Ascending aorta (tissue), 2 donors: ENCODE results near the gene CAP2. TPM values are rescaled to one million over a fixed set of nuclear protein-coding genes. Genes with fewer than 3 reads are reported as not detected.

Experiments
- DNase-seq, 2 donors: peaks; one replicate each; pipeline ENCODE4 v3.0.0-alpha.2; 2019; ENCODE audit warnings: low spot score in 2 of 2
- H3K27ac ChIP-seq, 2 donors: fragments of 200-600 bp; sonication (generic); one replicate each; pipeline ENCODE4 v1.5.1; 2016 to 2017; ENCODE audit warnings: mild to moderate bottlenecking in 1 of 2
- H3K27me3 ChIP-seq: fragments of 200-600 bp; sonication (generic); one replicate; pipeline ENCODE4 v1.5.1; 2017
- H3K36me3 ChIP-seq, 2 donors: fragments of 200-600 bp; sonication (generic); one replicate each; pipeline ENCODE4 v1.5.1; 2016
- H3K4me1 ChIP-seq, 2 donors: fragments of 200-600 bp; sonication (generic); one replicate each; pipeline ENCODE4 v1.5.1; 2016 to 2017; ENCODE audit warnings: mild to moderate bottlenecking in 1 of 2
- H3K4me3 ChIP-seq, 2 donors: fragments of 200-600 bp; sonication (generic); one replicate each; pipeline ENCODE4 v1.5.1; 2016 to 2017; ENCODE audit warnings: mild to moderate bottlenecking in 1 of 2
- H3K9me3 ChIP-seq, 2 donors: fragments of 200-600 bp; sonication (generic); one replicate each; pipeline ENCODE4 v1.5.1; 2016
- intact Hi-C: fragments of 100-400 bp; cut with DNase I; formaldehyde crosslinking; loops from one replicate; pipeline ENCODE4 v1.15.1; 2023
- total RNA-seq: library from RNA; depleted of rRNA; stranded (reverse); fragments of >200 nt; gene quantifications from one replicate; pipeline ENCODE4 v1.1.0, GENCODE V29; 2016
- TF ChIP-seq, protein P1 (sequence below), 3 experiments: fragments of 200-600 bp in 2 of 3; fragments of 450-650 bp in 1 of 3; sonication (generic) in 2 of 3; IDR thresholded peaks; one replicate each; pipeline ENCODE4 v1.5.1; 2016 to 2019; ENCODE audit warnings: antibody characterized with exemption in 3 of 3, mild to moderate bottlenecking in 1 of 3, moderate library complexity in 1 of 3

Gene CAP2
- total RNA-seq, 1 donor from 2014 or later, result 7.1 TPM

DNA sequence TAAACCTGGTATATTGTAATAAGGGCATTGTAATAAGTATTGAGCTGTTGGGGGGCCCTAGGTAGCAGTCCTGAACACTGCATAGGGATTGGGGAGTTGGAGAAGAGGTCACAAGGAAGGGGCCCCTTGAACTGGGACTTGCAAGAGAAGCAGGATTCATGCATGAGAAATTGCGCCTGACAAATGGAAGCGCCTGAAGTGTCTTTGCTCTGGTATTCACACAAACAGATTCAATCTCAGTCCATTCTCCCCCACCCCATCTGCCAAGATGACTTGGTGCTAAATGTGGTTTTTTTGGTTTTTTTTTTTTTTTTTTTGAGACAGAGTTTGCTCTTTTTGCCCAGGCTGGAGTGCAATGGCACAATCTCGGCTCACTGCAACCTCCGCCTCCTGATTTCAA, 87.1 kb downstream of the CAP2 start:
- Histone ChIP-seq H3K27ac (no peak overlapping the region), H3K9me3 (no peaks in the 10 kb centered on the region), H3K36me3 (no peaks in the 10 kb centered on the region), H3K4me3 (no peak overlapping the region), H3K4me1 (no peaks in the 10 kb centered on the region), H3K27me3 (no peaks in the 10 kb centered on the region)
- TF ChIP-seq, protein P1, sequence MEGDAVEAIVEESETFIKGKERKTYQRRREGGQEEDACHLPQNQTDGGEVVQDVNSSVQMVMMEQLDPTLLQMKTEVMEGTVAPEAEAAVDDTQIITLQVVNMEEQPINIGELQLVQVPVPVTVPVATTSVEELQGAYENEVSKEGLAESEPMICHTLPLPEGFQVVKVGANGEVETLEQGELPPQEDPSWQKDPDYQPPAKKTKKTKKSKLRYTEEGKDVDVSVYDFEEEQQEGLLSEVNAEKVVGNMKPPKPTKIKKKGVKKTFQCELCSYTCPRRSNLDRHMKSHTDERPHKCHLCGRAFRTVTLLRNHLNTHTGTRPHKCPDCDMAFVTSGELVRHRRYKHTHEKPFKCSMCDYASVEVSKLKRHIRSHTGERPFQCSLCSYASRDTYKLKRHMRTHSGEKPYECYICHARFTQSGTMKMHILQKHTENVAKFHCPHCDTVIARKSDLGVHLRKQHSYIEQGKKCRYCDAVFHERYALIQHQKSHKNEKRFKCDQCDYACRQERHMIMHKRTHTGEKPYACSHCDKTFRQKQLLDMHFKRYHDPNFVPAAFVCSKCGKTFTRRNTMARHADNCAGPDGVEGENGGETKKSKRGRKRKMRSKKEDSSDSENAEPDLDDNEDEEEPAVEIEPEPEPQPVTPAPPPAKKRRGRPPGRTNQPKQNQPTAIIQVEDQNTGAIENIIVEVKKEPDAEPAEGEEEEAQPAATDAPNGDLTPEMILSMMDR (IDR thresholded peaks at IDR 0.05), result no peak
- no peak for DNase-seq
- intact Hi-C loops, result no loop called here

DNA sequence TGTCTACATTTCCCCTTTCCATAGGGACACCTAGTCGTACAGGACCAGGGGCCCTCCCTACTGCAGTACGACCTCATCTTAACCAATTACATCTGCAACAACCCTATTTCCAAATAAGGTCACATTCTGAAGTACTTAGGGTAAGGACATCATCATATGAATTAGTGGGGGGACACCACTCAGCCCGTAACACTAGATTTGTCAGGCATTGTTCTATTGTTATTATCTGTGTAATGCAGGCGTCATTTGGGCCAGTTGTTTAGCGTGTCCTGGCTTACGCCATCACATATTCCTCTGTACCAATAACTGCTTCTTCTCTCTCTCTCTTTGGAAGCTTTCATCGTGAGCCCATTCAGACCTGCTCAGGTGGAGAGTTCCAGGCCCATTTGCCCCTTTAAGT, 89.3 kb downstream of the CAP2 start:
- no peaks in the 10 kb centered on the region for H3K27me3 ChIP-seq
- no peak for DNase-seq
- intact Hi-C loops, result no loop called here
- H3K4me3 ChIP-seq, result no peak overlapping the region
- H3K4me1 ChIP-seq, result no peaks in the 10 kb centered on the region
- no peaks in the 10 kb centered on the region for H3K36me3 ChIP-seq
- TF ChIP-seq, protein P1 (IDR thresholded peaks at IDR 0.05), result no peak
- H3K27ac ChIP-seq, result no peak overlapping the region
- H3K9me3 ChIP-seq, result no peaks in the 10 kb centered on the region

DNA sequence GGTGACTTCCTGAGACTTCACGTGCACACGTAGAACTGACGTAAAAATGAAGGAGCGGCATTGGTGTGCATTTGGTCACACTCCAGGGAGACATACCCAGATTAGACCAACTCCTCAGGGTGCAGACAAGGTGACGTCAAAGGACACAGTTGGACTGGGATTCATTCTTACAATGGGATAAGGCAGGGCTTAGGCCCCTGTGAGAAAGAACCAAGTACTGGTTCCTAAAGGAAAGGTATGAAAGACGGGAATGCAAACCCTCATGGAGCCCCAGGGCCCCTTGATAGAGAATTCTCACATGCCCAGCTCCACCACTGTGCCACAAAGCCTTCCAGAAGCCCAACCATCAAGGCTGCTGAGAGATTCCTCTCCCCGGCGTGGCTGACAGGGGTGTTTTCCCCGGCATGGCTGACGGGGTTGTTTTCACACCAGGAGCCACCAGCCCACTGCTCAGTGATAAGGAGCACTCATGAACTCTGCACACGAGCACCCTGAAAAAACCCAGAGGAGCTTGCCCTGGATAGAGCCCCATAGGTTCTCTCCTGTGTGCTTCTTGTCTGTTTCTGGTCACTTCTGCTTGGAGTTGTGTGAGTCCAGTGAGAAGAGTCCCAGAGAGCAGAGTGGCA, 90.1 kb downstream of the CAP2 start:
- no peak overlapping the region for H3K27ac ChIP-seq
- TF ChIP-seq, protein P1 (IDR thresholded peaks at IDR 0.05), result no peak
- no peaks in the 10 kb centered on the region for H3K4me1 ChIP-seq
- H3K9me3 ChIP-seq, result no peaks in the 10 kb centered on the region
- intact Hi-C loops, result no loop called here
- H3K4me3 ChIP-seq, result no peak overlapping the region
- no peak for DNase-seq
- H3K36me3 ChIP-seq, result no peaks in the 10 kb centered on the region
- no peaks in the 10 kb centered on the region for H3K27me3 ChIP-seq

DNA sequence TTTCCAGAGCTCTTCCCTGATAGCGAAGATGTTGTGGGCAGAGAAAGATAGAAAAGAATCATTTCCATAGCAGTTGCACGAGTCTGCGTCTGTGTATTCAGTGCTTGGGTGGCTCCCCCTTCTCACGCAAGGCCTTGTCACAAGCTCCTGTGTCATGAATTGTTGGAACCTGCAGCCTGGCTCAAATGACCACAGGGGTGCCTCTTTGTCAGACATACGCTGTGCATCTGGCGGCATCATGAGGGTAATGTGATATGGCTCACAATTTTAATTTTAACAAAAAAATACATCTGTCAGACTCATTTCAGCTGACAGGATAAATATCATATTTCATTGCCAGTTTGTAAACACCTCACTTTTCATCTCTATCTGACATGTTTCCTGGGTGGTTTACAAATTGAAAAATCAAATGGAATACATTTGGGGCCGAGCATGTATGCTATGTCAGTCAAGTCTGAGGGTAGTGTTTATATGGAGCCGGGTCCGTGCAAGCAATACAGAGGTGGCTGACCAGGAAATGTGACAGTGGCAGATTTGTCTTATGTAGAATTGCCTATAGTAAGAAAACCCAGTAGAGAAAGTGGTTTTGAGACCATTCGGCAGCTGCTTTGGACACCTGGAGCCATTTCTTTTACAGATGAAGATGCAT, 90.9 kb downstream of the CAP2 start:
- H3K9me3 ChIP-seq, result no peaks in the 10 kb centered on the region
- H3K4me1 ChIP-seq, result no peaks in the 10 kb centered on the region
- no peak for DNase-seq
- H3K36me3 ChIP-seq, result no peaks in the 10 kb centered on the region
- no peaks in the 10 kb centered on the region for H3K27me3 ChIP-seq
- no peak overlapping the region for H3K4me3 ChIP-seq
- intact Hi-C loops, result no loop called here
- TF ChIP-seq, protein P1 (IDR thresholded peaks at IDR 0.05), result no peak
- H3K27ac ChIP-seq, result no peak overlapping the region

DNA sequence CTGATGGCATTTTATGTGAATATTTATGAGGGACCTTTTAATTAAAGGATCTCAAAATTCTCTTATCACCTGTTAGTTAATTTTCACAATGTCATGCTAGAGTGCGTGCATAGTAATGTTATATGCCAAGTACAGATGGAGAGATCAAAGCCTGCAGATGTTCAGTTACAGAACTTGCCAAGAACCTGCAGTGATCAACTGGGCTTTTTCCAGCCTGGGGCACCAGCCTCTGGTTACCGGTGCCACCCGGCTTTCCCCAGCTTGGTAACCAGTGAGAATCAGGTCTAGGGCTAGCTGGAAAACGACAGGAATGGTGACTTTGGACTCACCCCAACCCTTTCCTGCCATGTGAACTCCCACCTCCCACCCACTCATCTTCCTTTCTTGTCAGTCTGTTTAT, 91.8 kb downstream of the CAP2 start:
- no peak overlapping the region for H3K4me3 ChIP-seq
- TF ChIP-seq, protein P1 (IDR thresholded peaks at IDR 0.05), result no peak

More for the DNA sequence above, 91.8 kb downstream of the CAP2 start:
- Histone ChIP-seq H3K27me3 (no peaks in the 10 kb centered on the region), H3K27ac (no peak overlapping the region), H3K9me3 (no peaks in the 10 kb centered on the region), H3K36me3 (no peaks in the 10 kb centered on the region), H3K4me1 (no peaks in the 10 kb centered on the region)
- intact Hi-C loops, result no loop called here
- no peak for DNase-seq
